OCI-M2 (cell line): ENCODE data around the gene OXA1L.
"Not testable (repeated sequence)": the region's sequence is repeated elsewhere in the genome, so short reads cannot be mapped to it uniquely, and the experiment has no call there.

Source experiments
- DNase-seq: peaks from one replicate; lab custom pipeline; 2025; ENCODE audit not compliant: unreplicated experiment; lab: John Stamatoyannopoulos, UW

The OXA1L gene

DNA sequence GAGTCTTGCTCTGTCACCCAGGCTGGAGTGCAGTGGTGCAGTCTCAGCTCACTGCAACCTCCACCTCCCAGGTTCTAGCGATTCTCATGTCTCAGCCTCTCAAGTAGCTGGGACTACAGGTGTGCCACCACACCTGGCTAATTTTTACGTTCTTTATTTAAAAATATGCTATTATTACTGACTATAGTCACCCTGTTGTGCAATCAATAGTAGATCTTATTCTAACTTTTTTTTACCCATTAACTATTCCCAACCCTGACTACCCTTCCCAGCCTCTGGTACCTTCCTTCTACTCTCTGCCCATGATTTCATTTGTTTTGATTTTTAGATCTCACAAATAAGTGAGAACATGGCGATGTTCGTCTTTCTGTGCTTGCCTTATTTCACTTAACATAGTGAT, 2.5 kb downstream of the OXA1L start:
- no peak for DNase-seq

DNA sequence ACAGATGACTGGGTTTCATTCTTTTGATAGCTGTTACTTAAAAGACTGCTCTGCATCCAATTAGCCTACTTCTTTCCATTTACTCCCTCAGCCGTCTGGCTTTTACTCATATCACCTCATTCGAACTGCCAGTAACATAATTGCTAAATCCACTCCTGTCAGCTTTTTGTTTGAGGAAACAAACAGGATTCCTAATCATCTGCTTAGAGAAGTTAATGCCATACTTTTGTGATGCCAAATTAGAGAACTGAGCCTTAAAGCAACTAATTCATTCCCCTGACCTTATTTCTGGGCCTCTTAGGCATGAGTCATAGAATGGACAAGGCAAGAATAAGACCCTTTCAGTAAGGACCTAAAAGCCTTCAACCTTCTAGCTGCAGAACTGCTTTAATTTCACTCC, 2.9 kb downstream of the OXA1L start:
- no peak for DNase-seq

DNA sequence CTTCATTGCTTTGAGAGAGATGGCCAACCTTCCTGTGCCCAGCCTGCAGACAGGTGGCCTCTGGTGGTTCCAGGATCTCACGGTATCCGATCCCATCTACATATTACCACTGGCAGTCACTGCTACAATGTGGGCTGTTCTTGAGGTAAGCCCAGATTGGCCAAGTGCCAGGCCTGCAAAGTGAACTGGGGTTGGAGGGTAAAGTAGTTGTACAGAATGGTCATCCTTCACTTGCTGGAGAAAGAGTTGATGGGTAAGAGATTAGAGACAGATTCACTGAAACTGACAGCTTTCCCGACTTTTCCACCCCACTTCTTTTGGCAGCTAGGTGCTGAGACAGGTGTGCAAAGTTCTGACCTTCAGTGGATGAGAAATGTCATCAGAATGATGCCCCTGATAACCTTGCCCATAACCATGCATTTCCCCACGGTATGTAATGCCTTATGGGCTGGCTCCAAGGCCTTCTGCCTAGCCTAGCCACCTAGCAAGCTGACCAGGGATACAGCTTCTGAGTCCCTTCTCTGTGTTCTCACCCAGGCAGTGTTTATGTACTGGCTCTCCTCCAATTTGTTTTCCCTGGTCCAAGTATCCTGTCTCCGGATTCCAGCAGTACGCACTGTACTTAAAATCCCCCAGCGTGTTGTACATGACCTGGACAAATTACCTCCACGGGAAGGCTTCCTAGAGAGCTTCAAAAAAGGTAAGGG, 4.1 kb downstream of the OXA1L start:
- no peak for DNase-seq

DNA sequence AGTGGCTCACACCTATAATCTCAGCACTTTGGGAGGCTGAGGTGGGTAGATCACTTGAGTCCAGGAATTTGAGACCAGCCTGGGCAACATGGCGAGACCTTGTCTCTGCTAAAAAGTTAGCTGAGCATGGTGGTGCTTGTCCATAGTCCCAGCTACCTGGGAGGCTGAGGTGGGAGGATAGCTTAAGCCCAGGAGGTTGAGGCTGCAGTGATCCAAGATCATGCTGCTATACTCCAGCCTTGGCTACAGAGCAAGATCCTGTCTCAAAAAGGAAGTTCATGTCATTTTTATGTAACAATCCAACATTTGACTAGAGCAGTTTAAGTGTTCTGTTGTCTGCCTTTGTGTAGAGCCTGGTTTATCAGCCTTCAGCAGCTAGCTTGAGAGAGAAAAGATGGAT, 6.2 kb downstream of the OXA1L start:
- no peak for DNase-seq

DNA sequence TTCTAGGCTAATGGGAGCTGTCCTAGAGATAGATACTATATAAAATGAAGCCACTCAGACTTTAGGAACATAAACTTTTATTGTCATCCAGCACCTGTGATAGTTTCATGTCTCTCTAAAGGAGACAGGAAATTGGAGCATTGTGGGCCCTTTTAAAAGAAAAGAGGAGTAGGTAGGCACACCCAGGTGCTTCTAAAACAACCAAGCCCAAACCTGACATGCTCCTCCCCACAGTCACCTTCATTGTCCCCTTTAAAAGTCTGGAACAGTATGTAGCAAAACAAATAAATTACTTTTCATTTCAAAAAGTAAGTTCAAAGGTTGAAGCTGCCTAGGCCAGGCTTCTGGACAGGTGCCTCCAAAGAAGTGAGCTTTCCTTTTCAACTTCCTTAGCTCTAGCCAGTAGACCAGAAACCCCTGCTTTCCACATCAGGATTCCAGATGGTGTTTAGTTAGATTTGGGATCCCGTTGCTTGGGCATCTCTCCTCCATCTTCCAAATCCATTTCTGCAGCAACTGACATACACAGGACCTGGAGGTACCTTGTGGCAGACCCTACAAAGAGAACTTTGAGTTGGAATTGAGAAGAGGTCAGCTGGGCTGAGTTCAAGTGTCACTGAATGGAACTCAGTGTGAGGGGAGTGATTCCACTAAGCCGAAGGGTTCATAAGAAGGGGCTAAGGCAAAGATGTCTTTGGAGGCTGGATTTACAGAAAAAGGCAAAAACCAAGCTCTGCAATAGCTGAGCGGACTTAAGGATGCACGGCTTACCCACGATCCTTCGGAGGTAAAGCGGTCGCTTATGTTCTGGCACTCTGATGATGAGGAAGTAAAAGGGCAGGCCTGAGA, 6.9 kb downstream of the OXA1L start:
- no peak for DNase-seq

DNA sequence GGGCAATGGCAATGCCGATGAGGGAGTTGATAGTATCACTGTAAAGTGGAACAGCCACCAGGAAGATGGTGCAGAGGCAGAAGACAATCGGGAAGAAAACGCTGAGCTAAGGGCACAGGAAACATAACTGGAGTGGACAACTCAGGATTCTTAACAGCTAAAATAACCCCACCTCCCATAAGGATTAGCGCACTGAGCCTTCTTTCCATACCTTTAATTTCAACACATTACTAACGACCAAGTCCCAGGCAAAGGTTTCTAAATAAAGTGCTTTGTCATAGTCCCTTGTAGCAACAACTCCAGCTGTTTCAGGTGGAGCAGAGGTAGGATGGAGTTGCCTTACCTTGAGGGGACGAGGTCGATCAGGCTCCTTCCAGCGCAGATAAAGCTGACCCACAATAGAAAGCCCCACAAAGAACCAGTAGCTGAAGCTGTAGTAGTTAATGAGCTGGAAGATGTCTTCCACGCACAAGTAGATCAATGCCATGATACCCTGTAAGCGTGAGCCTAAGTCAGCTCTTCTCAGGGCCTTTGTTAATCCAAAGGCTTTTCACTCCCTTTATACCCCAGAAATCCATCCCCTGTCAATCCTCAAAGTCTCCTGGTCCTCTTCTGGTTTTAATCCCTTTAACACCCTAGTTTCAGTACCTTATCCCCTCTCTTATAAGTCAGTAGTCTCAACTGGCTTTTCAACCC, 7.7 kb downstream of the OXA1L start:
- DNase-seq, result no peak

DNA sequence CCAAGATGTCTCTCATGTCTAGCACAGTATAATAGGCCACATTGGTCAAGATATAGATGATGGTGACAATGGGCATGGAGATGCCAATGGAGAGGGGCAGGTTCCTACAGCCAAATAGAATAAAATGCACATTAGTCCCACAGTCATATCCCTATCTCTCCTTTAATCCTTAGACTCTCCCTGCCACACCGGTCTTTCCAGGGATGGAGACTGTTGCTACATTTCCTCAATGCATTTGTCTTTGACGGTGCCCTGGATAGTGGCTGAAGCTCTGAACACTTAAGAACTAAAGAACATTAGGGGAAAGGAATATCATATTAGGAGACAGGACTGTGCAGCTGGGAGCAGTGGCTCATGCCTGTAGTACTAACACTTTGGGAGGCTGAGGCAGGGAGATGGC, 9.7 kb downstream of the OXA1L start:
- DNase-seq, result no peak

DNA sequence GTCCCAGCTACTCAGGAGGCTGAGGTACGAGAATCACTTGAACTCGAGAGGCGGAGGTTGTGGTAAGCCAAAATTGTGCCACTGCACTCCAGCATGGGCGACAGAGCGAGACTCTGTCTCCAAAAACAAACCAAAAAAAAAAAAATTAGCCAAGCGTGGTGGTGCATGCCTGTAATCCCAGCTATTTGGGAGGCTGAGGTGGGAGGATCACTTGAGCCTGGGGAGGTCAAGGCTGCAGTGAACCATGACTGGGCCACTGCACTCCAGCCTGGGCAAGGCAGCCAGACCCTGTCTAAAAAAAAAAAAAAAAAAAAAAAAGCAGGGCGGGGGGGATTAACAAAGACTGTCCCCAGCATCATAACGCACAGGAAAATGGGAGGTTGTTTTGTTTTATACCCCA, 10.4 kb downstream of the OXA1L start:
- DNase-seq, result not testable (repeated sequence)

DNA sequence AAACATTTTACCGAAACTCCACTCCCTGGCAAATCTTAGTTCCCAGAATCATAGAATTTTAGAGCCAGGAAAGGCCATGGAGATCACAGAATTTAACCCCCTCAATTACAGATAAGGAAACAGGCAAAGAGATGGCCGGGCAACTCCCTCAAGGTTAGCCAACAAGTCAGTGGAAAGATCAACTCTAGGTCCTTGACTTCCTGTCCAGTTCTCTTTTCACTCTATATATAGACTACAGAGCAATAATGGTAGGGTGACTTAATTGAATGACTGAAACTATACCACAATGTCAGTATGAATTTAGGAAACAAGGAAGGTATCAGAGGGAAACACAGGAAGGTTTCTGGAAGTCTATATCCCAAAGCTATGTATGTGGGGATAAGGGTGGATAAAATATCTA, 11.6 kb downstream of the OXA1L start:
- DNase-seq, result no peak

DNA sequence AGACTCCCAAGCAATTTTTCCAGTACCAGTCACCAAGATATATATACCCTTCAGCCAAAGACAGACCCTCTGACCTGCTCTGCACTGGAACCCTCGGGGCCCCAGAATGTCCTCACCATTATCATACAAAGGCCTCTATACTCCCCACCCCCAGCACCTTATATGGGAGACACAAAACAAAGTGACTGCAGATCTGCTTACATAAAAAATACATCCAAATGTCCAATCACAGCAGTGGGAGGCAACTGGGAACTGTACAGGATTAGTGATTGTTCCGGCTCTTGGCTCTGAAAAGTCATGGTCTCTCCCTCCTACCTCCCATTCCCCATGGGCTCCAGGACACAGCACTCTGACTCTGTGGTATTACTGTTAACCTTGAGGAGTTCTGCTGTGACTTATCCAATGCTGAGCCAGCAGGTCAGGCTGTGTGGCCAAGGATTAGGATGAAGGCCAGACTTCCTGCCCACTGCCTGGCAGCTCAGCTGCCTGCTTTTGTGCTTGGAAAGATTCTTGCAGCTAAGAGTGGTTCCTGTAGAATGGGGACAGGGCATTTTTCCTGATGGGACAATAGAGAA, 13.7 kb downstream of the OXA1L start:
- no peak for DNase-seq

DNA sequence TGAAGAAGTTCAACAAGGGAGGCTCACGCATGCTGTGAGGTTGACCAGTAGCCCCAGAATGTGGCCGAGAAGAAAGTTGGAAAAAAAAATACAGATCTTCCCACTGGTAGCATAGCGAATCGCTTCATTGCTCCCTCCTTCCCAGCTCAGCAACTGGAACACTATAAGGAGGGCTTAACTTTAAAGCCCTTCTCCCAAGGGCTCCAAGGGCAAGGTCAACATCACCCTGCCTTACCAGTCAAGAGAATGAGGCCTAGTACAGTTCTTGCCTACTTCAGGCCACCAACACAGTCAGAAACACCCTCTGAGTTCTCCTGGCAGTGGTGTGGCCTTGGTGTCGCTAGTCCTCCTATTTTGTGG, 14.4 kb downstream of the OXA1L start:
- DNase-seq, result no peak

DNA sequence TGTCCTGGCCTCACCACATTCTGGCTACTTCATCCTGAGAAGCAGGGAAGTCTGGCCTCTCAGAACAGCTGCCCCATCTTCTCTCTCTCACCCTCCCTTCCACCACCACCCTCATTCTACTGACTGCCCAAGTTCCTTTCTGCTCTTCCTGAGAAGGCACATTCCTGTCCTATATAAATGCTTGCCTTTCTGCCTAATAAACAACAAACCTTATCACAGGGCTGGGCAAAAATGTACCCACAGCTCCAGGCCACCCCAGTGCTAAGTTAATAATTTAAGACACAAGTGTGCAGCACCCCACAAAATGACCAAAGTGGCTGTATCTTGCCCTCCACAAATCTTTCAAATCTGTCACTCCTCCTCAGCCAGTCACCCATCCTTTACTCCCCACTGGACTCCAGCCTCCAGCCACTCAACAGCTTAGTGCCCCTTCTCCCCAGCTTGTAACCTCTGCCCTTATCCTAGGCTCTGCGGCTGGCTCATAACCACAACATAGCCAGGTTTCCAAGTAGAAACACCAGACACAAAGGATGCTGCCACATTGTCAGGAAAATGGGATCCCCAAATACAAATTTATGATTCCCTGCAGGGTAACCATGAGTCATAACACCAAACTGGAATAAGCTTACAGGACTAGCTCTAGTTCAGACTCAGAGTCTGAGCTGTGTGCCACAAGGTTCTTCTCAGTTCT, 15.0 kb downstream of the OXA1L start:
- no peak for DNase-seq

DNA sequence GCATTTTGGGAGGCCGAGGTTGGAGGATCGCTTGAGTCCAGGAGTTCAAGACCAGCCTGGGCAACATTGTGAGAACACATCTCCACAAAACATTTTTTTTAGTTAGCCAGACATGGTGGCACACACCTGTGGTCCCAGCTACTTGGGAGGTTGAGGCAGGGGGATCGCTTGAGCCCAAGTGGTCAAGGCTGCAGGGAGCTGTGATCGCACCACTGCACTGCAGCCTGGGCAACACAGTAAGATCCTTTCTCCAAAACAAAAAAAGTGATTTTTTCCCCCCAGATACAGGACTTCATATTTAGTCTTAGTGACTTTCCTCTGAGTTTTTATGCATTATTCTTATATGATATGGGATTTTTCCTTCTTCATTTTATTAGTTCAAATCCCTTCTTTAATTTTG, 20.2 kb downstream of the OXA1L start:
- no peak for DNase-seq

DNA sequence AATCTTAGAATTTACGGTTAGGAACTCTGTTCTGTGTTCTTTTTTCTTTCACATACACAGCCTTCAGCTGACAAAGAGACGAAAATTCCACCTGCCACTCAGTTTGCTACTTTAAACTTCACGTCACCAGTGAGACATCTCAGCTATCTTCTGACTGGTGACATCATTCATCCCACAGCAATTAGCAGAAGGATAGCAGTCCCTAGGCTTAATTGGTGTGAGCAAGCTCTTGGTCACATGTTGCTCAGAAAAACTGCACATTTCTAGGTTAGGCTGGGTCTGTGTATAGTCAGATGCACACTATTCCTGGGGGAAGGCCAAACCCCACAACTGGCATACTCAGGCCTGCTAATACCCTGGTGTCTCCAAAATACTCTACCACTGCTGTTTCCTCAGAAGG, 24.8 kb downstream of the OXA1L start:
- DNase-seq, result no peak

DNA sequence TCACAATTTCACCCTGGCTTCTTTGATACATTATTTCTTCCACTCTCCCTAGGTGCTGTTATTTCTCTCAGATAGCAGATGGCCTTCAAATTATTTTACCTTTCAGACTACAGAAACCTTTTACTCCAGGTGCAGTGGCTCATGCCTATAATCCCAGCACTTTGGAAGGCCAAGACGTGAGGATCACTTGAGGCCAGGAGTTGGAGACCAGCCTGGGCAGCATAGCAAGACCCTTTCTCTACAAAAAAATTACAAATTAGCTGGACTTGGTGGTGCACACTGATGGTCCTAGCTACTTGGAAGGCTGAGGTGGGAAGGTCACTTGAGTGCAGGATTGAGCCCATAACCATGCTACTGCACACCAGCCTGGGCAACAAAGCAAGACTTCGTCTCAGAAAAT, 25.7 kb downstream of the OXA1L start:
- DNase-seq, result no peak

DNA sequence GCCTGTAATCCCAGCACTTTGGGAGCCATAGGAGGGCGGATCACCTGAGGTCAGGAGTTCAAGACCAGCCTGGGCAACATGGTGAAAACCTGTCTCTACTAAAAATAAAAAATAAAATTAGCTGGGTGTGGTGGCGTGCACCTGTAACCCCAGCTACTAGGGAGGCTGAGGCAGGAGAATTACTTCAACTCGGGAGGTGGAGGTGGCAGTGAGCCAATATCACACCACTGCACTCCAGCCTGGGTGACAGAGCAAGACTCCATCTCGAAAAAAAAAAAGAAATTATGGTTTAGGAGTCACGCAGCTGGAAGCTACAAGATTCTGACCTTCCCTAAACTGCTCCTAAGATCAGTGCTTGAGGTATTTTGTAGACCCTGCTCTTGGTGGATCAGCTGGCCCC, 27.1 kb downstream of the OXA1L start:
- DNase-seq, result not testable (repeated sequence)

DNA sequence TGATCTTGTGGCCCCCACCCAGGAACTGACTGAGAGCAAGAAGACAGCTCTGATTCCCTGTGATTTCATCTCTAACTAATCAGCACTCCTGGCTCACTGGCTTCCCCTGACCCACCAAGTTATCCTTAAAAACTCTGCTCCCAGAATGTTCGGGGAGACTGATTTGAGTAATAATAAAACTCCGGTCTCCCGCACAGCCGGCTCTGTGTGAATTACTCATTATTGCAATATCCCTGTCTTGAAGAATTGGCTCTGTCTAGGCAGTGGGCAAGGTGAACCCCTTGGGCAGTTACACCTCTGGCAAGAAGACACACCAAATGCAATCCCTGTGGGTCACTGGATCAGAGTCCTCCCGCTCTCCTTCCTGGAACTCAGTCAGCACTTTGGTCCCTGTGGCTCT, 27.5 kb downstream of the OXA1L start:
- DNase-seq, result no peak

DNA sequence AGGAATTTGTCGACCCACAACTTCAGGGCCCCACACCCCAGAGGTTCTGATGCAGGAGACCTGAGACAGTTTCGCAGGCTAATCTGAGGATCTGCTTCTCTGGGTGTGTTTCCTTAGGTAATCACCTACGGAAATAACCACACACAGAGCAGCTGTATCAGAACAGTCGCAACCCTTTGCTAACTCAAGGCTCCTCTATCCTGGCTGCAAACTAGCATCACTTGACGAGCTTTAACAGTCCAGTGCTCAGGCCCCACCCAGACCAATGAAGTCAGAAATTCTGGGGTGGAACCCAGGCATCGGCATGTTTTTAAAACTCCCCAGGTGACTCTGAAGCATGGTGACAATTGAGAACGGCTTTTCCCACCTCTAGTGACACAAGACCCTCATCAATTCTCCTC, 28.1 kb downstream of the OXA1L start:
- DNase-seq, result no peak

DNA sequence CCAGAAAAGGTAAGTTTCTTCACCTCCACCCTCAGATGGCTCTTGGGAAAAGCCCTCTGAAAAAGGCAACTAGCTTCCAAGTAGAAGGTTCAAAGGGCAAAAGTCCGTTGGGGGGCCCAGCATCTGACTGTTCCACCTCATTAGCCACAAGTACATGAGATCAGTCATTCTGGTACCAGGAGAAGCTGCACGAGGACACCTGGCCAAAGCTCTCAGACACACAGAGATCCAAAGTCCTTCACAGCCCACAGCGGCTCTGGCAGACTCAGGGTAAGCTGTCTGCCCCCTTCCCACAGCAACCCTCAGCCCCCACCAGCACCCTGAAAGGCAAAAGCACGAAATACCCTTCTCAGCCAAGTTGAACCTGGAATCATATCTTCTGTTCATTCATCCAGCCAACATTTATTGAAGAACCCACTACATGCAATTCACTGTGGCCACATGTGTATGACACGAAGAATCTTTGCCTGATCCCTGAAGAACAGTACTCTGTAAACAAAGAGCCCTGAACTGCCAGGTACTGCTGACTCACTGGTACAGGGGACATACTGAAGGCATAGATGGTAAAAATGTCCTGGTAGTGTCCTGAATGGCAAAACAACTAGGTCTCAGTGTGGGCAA, 29.7 kb downstream of the OXA1L start:
- no peak for DNase-seq

DNA sequence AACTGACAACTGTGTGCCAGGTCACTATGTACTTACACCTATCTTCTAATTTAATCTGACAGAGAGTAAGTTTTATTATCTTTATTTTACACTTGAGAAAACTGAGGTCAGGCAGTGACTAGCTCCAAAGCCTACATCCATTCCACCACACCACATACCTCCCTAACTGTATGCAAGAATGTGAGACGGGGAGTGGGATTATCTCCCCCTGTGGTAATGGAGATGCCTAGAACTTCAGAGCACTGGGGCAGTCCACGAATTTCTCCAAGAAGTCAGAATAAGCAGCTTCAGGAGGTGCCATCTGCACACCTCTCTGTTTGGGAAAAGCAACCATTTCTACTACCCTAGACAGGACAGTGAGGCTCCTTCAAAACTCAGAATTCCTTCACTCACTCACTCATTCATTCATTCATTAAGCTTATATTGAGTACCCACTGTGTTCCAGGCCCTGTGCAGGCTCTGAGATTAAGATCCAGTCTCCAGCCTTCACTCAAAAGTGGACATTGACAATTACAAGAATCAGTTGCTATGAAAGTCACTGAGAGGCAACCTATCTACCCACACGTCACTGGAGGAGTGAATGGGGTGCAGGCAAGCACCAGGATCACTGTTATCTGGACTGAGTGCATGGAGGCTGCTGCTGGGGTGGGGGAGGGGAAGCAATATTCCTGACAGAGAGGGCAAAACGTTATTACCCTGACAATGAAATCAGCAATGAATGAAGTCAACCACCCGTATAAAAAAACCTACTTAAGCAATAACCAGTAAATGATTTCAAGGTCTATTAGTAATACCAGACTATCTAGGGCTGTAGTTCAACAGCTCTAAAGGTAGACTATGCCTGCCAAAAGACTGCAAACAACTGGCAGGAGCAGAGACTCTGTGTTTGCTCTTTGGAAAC, 30.8 kb downstream of the OXA1L start:
- no peak for DNase-seq
